Vagina (tissue), 2 donors: ENCODE data around the gene ANGPTL1. TPM values are rescaled to one million over a fixed set of nuclear protein-coding genes. Genes with fewer than 3 reads are reported as not detected.

Experiments
- DNase-seq, 2 donors: peaks; one replicate each; pipeline ENCODE4 v3.0.0-alpha.2; 2017; ENCODE audit errors: extremely low spot score in 2 of 2
- H3K27ac ChIP-seq: fragments of 200-600 bp; sonication (generic); one replicate; pipeline ENCODE4 v1.5.1; 2019
- H3K27me3 ChIP-seq: fragments of 200-600 bp; sonication (generic); one replicate; pipeline ENCODE4 v1.5.1; 2019
- H3K36me3 ChIP-seq, 2 donors: fragments of 200-600 bp; sonication (generic); one replicate each; pipeline ENCODE4 v1.5.1; 2017 to 2019
- H3K4me1 ChIP-seq: fragments of 200-600 bp; sonication (generic); one replicate; pipeline ENCODE4 v1.5.1; 2019
- H3K4me3 ChIP-seq, 2 donors: fragments of 200-600 bp; sonication (generic); 1 replicate in 1 of 2; 2 replicates in 1 of 2; pipeline ENCODE4 v1.5.1; 2016 to 2019
- H3K9me3 ChIP-seq: fragments of 200-600 bp; sonication (generic); one replicate; pipeline ENCODE4 v1.5.1; 2019
- POLR2A ChIP-seq, 2 donors: fragments of 450-650 bp; IDR thresholded peaks; one replicate each; pipeline ENCODE4 v1.6.1; 2017; ENCODE audit warnings: antibody characterized with exemption in 2 of 2, mild to moderate bottlenecking in 2 of 2, moderate library complexity in 2 of 2
- POLR2AphosphoS5 ChIP-seq, 2 donors: sonication (generic); formaldehyde crosslinking; IDR thresholded peaks; one replicate each; pipeline ENCODE4 v1.9.0; 2017; ENCODE audit warnings: antibody characterized with exemption in 2 of 2, mild to moderate bottlenecking in 2 of 2, low read depth in 1 of 2; ENCODE audit not compliant: insufficient read depth in 1 of 2
- intact Hi-C: fragments of 100-400 bp; cut with DNase I; formaldehyde crosslinking; loops from one replicate; pipeline ENCODE4 v1.15.1; 2023
- total RNA-seq: library from RNA; depleted of rRNA; stranded (reverse); fragments of >200 nt; gene quantifications from one replicate; pipeline ENCODE4 v1.2.3, GENCODE V29; 2016
- TF ChIP-seq, protein P1 (sequence below), 3 experiments: fragments of 450-650 bp in 2 of 3; fragments of 200-600 bp in 1 of 3; sonication (generic) in 1 of 3; IDR thresholded peaks; one replicate each; pipeline ENCODE4 v1.5.1; 2017 to 2019; ENCODE audit warnings: antibody characterized with exemption in 3 of 3, mild to moderate bottlenecking in 2 of 3, moderate library complexity in 2 of 3

The ANGPTL1 gene
- total RNA-seq, 1 donor from 2014 or later: 19.4 TPM

DNA sequence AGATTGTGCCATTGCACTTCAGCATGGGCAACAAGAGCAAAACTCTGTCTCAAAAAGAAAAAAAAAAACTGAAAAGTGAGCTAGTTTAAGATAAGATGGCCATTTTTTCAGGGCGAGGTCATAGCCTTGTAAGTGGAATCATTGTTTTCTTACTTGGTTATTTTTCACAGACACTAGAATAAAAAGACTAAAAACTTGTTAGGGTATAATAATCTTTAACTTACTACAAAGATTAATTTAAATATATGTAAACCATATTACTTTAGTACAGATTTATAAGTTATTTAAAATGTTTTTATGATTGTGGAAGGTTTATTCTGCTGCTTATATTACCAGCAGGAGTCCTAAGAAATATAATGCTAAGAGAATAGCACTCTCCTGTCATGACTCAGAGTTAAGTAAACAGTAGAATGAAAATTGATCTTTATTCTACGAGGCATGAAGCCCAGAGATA is 23.5 kb downstream of the ANGPTL1 start:
- Histone ChIP-seq H3K4me1 (no peaks in the 10 kb centered on the region), H3K4me3 (no peak overlapping the region), H3K9me3 (no peaks in the 10 kb centered on the region), H3K27ac (no peak overlapping the region), H3K27me3 (no peaks in the 10 kb centered on the region), H3K36me3 (no peaks in the 10 kb centered on the region)
- DNase-seq: no peak
- TF ChIP-seq POLR2AphosphoS5 (IDR thresholded peaks at IDR 0.05; ENCODE audit: insufficient read depth in 1 of 2, low read depth in 1 of 2) (no peak), POLR2A (IDR thresholded peaks at IDR 0.05) (no peak)
- TF ChIP-seq, protein P1, sequence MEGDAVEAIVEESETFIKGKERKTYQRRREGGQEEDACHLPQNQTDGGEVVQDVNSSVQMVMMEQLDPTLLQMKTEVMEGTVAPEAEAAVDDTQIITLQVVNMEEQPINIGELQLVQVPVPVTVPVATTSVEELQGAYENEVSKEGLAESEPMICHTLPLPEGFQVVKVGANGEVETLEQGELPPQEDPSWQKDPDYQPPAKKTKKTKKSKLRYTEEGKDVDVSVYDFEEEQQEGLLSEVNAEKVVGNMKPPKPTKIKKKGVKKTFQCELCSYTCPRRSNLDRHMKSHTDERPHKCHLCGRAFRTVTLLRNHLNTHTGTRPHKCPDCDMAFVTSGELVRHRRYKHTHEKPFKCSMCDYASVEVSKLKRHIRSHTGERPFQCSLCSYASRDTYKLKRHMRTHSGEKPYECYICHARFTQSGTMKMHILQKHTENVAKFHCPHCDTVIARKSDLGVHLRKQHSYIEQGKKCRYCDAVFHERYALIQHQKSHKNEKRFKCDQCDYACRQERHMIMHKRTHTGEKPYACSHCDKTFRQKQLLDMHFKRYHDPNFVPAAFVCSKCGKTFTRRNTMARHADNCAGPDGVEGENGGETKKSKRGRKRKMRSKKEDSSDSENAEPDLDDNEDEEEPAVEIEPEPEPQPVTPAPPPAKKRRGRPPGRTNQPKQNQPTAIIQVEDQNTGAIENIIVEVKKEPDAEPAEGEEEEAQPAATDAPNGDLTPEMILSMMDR (IDR thresholded peaks at IDR 0.05): no peak
- intact Hi-C loops: no loop called here

GRCh38 chr1:178846306-178846705 is 24.6 kb downstream of the ANGPTL1 start:
- Histone ChIP-seq H3K36me3 (no peaks in the 10 kb centered on the region), H3K27ac (no peak overlapping the region), H3K4me1 (no peaks in the 10 kb centered on the region), H3K4me3 (no peak overlapping the region), H3K27me3 (no peaks in the 10 kb centered on the region), H3K9me3 (no peaks in the 10 kb centered on the region)
- no peak for DNase-seq
- TF ChIP-seq POLR2AphosphoS5 (IDR thresholded peaks at IDR 0.05; ENCODE audit: insufficient read depth in 1 of 2, low read depth in 1 of 2) (no peak), POLR2A (IDR thresholded peaks at IDR 0.05) (no peak)
- TF ChIP-seq, protein P1 (IDR thresholded peaks at IDR 0.05): no peak
- intact Hi-C loops: no loop called here

DNA sequence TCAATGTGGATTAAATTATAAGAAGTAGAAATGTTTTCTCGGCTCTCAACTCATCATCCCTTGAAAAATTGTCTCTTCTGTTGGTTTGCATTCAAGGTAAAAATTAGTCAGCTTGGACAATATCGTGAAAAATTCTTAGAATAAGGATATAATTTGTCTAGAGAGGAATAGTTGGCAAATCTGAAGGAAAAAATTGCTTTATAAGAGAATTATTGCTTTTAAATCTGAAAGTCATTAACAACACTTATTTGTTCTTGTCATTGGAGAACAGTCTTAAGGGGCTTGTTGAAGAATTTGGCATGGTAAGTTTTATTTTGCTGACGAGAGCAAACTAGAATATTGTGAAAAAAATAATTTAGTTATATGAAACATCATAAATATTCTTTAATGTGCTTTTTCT is 26.4 kb downstream of the ANGPTL1 start:
- Histone ChIP-seq H3K27me3 (no peaks in the 10 kb centered on the region), H3K4me3 (no peak overlapping the region), H3K9me3 (no peaks in the 10 kb centered on the region), H3K4me1 (no peaks in the 10 kb centered on the region), H3K36me3 (no peaks in the 10 kb centered on the region), H3K27ac (no peak overlapping the region)
- no peak for TF ChIP-seq POLR2A (IDR thresholded peaks at IDR 0.05)
- TF ChIP-seq POLR2AphosphoS5 (IDR thresholded peaks at IDR 0.05; ENCODE audit: insufficient read depth in 1 of 2, low read depth in 1 of 2): no peak
- TF ChIP-seq, protein P1 (IDR thresholded peaks at IDR 0.05): no peak
- no peak for DNase-seq
- intact Hi-C loops: no loop called here

GRCh38 chr1:178825167-178825566 is 45.7 kb downstream of the ANGPTL1 start:
- H3K4me3 ChIP-seq: no peak overlapping the region
- no peak for DNase-seq
- no peaks in the 10 kb centered on the region for H3K36me3 ChIP-seq
- no peaks in the 10 kb centered on the region for H3K4me1 ChIP-seq
- H3K9me3 ChIP-seq: no peaks in the 10 kb centered on the region
- no peaks in the 10 kb centered on the region for H3K27me3 ChIP-seq
- TF ChIP-seq POLR2A (IDR thresholded peaks at IDR 0.05) (no peak), POLR2AphosphoS5 (IDR thresholded peaks at IDR 0.05; ENCODE audit: insufficient read depth in 1 of 2, low read depth in 1 of 2) (no peak)
- TF ChIP-seq, protein P1 (IDR thresholded peaks at IDR 0.05): no peak
- no peak overlapping the region for H3K27ac ChIP-seq
- intact Hi-C loops: no loop called here

DNA sequence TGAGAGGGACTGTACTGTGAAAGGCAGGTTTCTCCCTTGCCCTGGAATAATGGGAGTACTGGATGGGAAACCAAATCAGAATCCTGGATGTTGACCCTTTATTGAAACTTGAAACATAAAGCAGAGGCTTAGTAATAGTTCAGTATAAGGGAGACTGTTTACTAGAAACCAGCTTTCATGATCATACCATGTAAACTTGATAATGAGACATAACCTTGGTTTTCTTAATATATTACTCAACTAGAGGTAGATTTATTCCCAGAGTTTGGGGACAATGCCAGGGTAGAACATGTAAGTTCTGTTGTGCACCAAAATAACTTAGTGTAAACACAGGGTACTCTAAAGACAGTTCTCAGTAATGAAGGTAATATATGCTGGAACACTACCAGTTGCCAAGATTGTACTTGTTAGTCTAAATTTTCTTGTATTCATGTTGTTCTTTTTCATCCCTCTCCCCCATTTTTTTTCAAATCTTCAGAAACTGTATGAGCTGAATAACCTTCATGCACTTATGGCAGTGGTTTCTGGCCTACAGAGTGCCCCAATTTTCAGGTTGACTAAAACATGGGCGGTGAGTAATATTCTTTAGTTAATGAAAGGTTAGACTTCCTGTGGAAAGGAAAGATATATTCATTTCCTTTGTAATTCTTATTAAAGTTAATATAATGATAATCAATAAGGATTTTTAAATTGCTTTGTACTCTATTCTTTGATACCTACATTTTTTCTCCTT is 49.6 kb downstream of the ANGPTL1 start:
- TF ChIP-seq, protein P1 (IDR thresholded peaks at IDR 0.05): no peak
- TF ChIP-seq POLR2AphosphoS5 (IDR thresholded peaks at IDR 0.05; ENCODE audit: insufficient read depth in 1 of 2, low read depth in 1 of 2) (no peak), POLR2A (IDR thresholded peaks at IDR 0.05) (no peak)
- no peak overlapping the region for H3K27ac ChIP-seq
- no peak for DNase-seq
- no peaks in the 10 kb centered on the region for H3K4me1 ChIP-seq
- intact Hi-C loops: no loop called here
- H3K4me3 ChIP-seq: no peak overlapping the region
- H3K27me3 ChIP-seq: no peaks in the 10 kb centered on the region
- no peaks in the 10 kb centered on the region for H3K9me3 ChIP-seq
- H3K36me3 ChIP-seq: no peaks in the 10 kb centered on the region
